Measurements from ENCODE around the gene ATCAY. TPM values are rescaled to one million over a fixed set of nuclear protein-coding genes. Genes with fewer than 3 reads are reported as not detected.

Gene ATCAY
- polyA plus RNA-seq, 1 experiment: 0.30 TPM

- Histone ChIP-seq H3K4me3 (ENCODE audit: low read depth, low read length) (no peak overlapping the region), H3K9me3 (ENCODE audit: control insufficient read depth, insufficient read depth, low read length) (peaks cover 17% of the 10 kb centered on the region), H3K27ac (ENCODE audit: low read depth, low read length) (no peak overlapping the region), H3K27me3 (ENCODE audit: control insufficient read depth, insufficient read depth, low read length) (peaks cover 8% of the 10 kb centered on the region)
- CTCF ChIA-PET: no interaction called here
- POLR2A ChIA-PET: no interaction called here
- no peak for TF ChIP-seq CTCF (IDR thresholded peaks at IDR 0.05; ENCODE audit: low read depth, low read length)
- DNase-seq (ENCODE audit: low read depth, low spot score): no peak
Measured at GRCh38 chr19:3834349-3835054, 46.0 kb upstream of the ATCAY start.

- no peak overlapping the region for H3K27ac ChIP-seq (ENCODE audit: low read depth, low read length)
- peaks cover 17% of the 10 kb centered on the region for H3K9me3 ChIP-seq (ENCODE audit: control insufficient read depth, insufficient read depth, low read length)
- H3K4me3 ChIP-seq (ENCODE audit: low read depth, low read length): no peak overlapping the region
- DNase-seq (ENCODE audit: low read depth, low spot score): no peak
- peaks cover 11% of the 10 kb centered on the region for H3K27me3 ChIP-seq (ENCODE audit: control insufficient read depth, insufficient read depth, low read length)
- no peak for TF ChIP-seq CTCF (IDR thresholded peaks at IDR 0.05; ENCODE audit: low read depth, low read length)
- CTCF ChIA-PET: no interaction called here
- POLR2A ChIA-PET: no interaction called here
Measured at GRCh38 chr19:3835055-3835435, 45.4 kb upstream of the ATCAY start.

- POLR2A ChIA-PET: no interaction called here
- no peak for TF ChIP-seq CTCF (IDR thresholded peaks at IDR 0.05; ENCODE audit: low read depth, low read length)
- Histone ChIP-seq H3K9me3 (ENCODE audit: control insufficient read depth, insufficient read depth, low read length) (peaks cover 17% of the 10 kb centered on the region), H3K27ac (ENCODE audit: low read depth, low read length) (no peak overlapping the region), H3K4me3 (ENCODE audit: low read depth, low read length) (no peak overlapping the region), H3K27me3 (ENCODE audit: control insufficient read depth, insufficient read depth, low read length) (peaks cover 8% of the 10 kb centered on the region)
- CTCF ChIA-PET: no interaction called here
- no peak for DNase-seq (ENCODE audit: low read depth, low spot score)
Measured at GRCh38 chr19:3836887-3837286, 43.6 kb upstream of the ATCAY start.

- H3K27ac ChIP-seq (ENCODE audit: low read depth, low read length): no peak overlapping the region
- H3K27me3 ChIP-seq (ENCODE audit: control insufficient read depth, insufficient read depth, low read length): peaks cover 8% of the 10 kb centered on the region
- no peak for DNase-seq (ENCODE audit: low read depth, low spot score)
- no peak for TF ChIP-seq CTCF (IDR thresholded peaks at IDR 0.05; ENCODE audit: low read depth, low read length)
- POLR2A ChIA-PET: no interaction called here
- CTCF ChIA-PET: no interaction called here
- peaks cover 17% of the 10 kb centered on the region for H3K9me3 ChIP-seq (ENCODE audit: control insufficient read depth, insufficient read depth, low read length)
- no peak overlapping the region for H3K4me3 ChIP-seq (ENCODE audit: low read depth, low read length)
Measured at GRCh38 chr19:3837332-3837731, 43.2 kb upstream of the ATCAY start.

- ChIA-PET CTCF (no interaction called here), POLR2A (no interaction called here)
- no peak overlapping the region for H3K4me3 ChIP-seq (ENCODE audit: low read depth, low read length)
- H3K27ac ChIP-seq (ENCODE audit: low read depth, low read length): no peak overlapping the region
- H3K9me3 ChIP-seq (ENCODE audit: control insufficient read depth, insufficient read depth, low read length): peaks cover 17% of the 10 kb centered on the region
- no peak for TF ChIP-seq CTCF (IDR thresholded peaks at IDR 0.05; ENCODE audit: low read depth, low read length)
- DNase-seq (ENCODE audit: low read depth, low spot score): no peak
- peaks cover 8% of the 10 kb centered on the region for H3K27me3 ChIP-seq (ENCODE audit: control insufficient read depth, insufficient read depth, low read length)
Measured at GRCh38 chr19:3837922-3838321, 42.6 kb upstream of the ATCAY start.

All from AG04450 (cell line).